ENCODE measurements around the gene ALDH1A1.

The ALDH1A1 gene

DNA sequence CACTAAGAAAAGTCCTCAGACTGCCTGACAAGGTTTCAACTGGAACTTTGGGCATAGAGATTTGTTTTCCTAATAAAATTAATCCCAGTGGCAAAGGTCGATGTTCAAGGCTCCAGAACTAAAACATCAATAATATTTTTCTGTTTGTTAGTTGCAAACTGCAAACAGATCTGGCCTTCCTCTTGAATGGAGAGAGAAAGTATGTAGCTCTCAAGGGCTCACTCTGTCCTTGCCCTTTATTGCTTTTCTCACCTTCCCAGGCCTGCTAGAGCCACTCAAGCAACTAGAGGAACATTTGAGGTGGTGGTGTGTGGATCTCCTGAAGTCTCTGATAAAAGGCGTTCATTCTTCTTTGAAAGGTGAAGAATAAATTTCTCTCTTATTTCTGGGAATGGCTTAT is 16.6 kb downstream of the ALDH1A1 start:
- Histone ChIP-seq H3K27me3 (ENCODE audit: insufficient read depth, low read depth) (no peaks in the 10 kb centered on the region), H3K79me2 (ENCODE audit: insufficient read depth, low read depth) (no peaks in the 10 kb centered on the region), H3K4me2 (no peak overlapping the region), H3K36me3 (ENCODE audit: insufficient read depth) (no peaks in the 10 kb centered on the region), H4K20me1 (ENCODE audit: insufficient read depth) (no peaks in the 10 kb centered on the region), H3K4me1 (ENCODE audit: low read depth, poor library complexity, severe bottlenecking) (no peaks in the 10 kb centered on the region), H3K9ac (no peak overlapping the region), H3K27ac (no peak overlapping the region), H2AFZ (ENCODE audit: low read depth) (no peak overlapping the region), H3K4me3 (IDR thresholded peaks at IDR 0.05; ENCODE audit: insufficient read depth, low read depth, low read length) (no peak overlapping the region)
- TF ChIP-seq, protein P1, sequence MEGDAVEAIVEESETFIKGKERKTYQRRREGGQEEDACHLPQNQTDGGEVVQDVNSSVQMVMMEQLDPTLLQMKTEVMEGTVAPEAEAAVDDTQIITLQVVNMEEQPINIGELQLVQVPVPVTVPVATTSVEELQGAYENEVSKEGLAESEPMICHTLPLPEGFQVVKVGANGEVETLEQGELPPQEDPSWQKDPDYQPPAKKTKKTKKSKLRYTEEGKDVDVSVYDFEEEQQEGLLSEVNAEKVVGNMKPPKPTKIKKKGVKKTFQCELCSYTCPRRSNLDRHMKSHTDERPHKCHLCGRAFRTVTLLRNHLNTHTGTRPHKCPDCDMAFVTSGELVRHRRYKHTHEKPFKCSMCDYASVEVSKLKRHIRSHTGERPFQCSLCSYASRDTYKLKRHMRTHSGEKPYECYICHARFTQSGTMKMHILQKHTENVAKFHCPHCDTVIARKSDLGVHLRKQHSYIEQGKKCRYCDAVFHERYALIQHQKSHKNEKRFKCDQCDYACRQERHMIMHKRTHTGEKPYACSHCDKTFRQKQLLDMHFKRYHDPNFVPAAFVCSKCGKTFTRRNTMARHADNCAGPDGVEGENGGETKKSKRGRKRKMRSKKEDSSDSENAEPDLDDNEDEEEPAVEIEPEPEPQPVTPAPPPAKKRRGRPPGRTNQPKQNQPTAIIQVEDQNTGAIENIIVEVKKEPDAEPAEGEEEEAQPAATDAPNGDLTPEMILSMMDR (conservative IDR thresholded peaks at IDR 0.05; ENCODE audit: low read depth, low read length): no peak

DNA sequence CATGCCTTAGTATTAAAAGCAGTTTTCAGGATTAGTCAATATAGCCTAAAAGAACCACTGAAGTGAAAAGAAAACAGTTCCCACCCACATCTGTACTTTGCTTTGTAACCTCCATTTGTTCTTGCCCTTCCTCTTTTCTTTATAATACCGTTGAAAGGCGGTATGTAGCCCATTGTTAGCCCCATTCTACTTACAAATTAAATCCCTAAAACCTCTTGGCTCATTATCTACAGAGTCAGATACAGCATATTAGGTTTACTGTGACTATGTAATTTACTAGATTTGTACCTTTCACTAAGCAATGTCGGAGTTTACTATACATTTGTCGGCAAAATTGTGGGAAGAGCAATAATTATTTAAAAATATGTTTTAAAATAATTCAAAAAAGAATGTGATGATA is 17.3 kb downstream of the ALDH1A1 start:
- TF ChIP-seq, protein P1 (conservative IDR thresholded peaks at IDR 0.05; ENCODE audit: low read depth, low read length): no peak

DNA sequence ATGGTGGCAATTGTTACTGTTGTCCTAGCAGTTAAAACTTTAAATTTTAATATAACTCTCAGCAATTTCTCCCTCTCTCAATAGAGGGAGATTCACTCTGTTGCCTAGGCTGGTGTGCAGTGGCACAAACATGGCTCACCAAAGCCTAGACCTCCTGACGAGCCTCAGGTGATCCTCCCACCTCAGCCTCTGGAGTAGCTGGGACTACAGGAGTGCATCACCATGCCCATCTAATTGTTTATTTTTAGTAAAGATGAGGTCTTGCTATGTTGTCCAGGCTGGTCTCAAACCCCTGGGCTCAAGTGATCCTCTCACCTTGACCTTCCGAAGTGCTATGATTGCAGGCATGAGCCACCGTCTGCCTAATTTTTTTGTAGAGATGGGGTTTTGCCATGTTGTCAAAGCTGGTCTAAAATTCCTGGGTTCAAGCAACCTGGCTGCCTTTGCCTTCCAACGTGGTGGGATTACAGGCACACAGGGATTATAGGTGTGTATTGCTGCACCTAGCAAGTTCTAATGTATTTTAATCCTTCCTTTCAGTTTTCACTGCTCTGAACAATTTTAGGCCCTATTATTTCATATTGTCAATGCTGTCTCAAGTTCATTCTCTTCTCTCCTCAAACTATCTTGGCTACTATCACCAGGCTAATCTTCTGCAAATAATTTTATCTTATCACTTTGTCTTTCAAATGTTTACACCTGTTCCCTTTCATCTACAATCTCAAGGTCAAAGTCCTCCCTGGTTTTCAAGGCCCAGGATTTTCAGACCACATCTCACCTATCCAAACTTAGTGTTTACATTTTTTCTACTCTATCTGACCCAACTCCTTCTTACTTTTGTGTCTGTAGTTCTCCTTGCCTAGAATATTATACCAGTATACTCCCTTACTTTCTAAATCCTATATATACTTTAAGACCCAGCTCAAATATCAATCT is 18.9 kb downstream of the ALDH1A1 start:
- Histone ChIP-seq H3K4me2 (no peak overlapping the region), H3K27ac (no peak overlapping the region), H3K79me2 (ENCODE audit: insufficient read depth, low read depth) (no peaks in the 10 kb centered on the region), H2AFZ (ENCODE audit: low read depth) (no peak overlapping the region), H3K9ac (no peak overlapping the region), H3K4me1 (ENCODE audit: low read depth, poor library complexity, severe bottlenecking) (no peaks in the 10 kb centered on the region), H3K36me3 (ENCODE audit: insufficient read depth) (no peaks in the 10 kb centered on the region), H3K27me3 (ENCODE audit: insufficient read depth, low read depth) (no peaks in the 10 kb centered on the region), H3K4me3 (IDR thresholded peaks at IDR 0.05; ENCODE audit: insufficient read depth, low read depth, low read length) (no peak overlapping the region), H4K20me1 (ENCODE audit: insufficient read depth) (no peaks in the 10 kb centered on the region)
- TF ChIP-seq, protein P1 (conservative IDR thresholded peaks at IDR 0.05; ENCODE audit: low read depth, low read length): no peak

More for the DNA sequence above, 17.3 kb downstream of the ALDH1A1 start:
- Histone ChIP-seq H4K20me1 (ENCODE audit: insufficient read depth) (no peaks in the 10 kb centered on the region), H3K27me3 (ENCODE audit: insufficient read depth, low read depth) (no peaks in the 10 kb centered on the region), H3K79me2 (ENCODE audit: insufficient read depth, low read depth) (no peaks in the 10 kb centered on the region), H3K4me1 (ENCODE audit: low read depth, poor library complexity, severe bottlenecking) (no peaks in the 10 kb centered on the region), H3K9ac (no peak overlapping the region), H3K36me3 (ENCODE audit: insufficient read depth) (no peaks in the 10 kb centered on the region), H3K27ac (no peak overlapping the region), H3K4me3 (IDR thresholded peaks at IDR 0.05; ENCODE audit: insufficient read depth, low read depth, low read length) (no peak overlapping the region), H3K4me2 (no peak overlapping the region), H2AFZ (ENCODE audit: low read depth) (no peak overlapping the region)

DNA sequence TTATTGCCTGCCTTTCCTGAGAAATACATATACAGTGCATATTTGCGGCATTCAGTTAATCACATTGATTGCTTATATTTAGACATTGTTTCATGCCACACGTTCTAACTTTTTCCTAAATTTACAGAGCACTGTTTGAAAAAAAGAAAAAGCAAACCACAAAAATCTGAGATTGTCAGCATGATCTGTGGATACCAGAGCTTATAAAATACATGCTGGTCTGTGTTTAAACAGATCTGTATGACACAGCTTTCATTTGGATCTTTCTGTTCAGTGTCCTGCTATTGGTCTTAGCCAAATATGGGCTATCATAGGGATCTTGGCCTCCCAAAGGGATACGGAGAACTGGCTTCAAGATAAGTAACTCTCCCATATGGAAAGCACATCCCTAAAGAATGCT is 20.2 kb downstream of the ALDH1A1 start:
- Histone ChIP-seq H2AFZ (ENCODE audit: low read depth) (no peak overlapping the region), H3K4me2 (no peak overlapping the region), H3K79me2 (ENCODE audit: insufficient read depth, low read depth) (no peaks in the 10 kb centered on the region), H4K20me1 (ENCODE audit: insufficient read depth) (no peaks in the 10 kb centered on the region), H3K36me3 (ENCODE audit: insufficient read depth) (no peaks in the 10 kb centered on the region), H3K27ac (no peak overlapping the region), H3K4me1 (ENCODE audit: low read depth, poor library complexity, severe bottlenecking) (no peaks in the 10 kb centered on the region), H3K27me3 (ENCODE audit: insufficient read depth, low read depth) (no peaks in the 10 kb centered on the region), H3K9ac (no peak overlapping the region), H3K4me3 (IDR thresholded peaks at IDR 0.05; ENCODE audit: insufficient read depth, low read depth, low read length) (no peak overlapping the region)
- TF ChIP-seq, protein P1 (conservative IDR thresholded peaks at IDR 0.05; ENCODE audit: low read depth, low read length): no peak
